ENCODE data around the gene NPY1R.

Gene NPY1R

GRCh38 chr4:163332526-163333406 lies at the start of gene NPY1R:
Gene NPY1R, minus strand, starts transcription at chr4:163332596. Its CDS starts 6,042 bp downstream, at chr4:163326554.
- DNase-seq: peak; percentile 30

- DNase-seq: no peak
These were observed 48.3 kb upstream of the NPY1R start for GRCh38 chr4:163380703-163381102.

GRCh38 chr4:163378661-163379060 lies 46.3 kb upstream of the NPY1R start:
- no peak for DNase-seq

GRCh38 chr4:163372029-163372428 lies 39.6 kb upstream of the NPY1R start:
- DNase-seq: no peak

- DNase-seq: no peak
These were observed 35.3 kb upstream of the NPY1R start for GRCh38 chr4:163367651-163368050.

GRCh38 chr4:163356104-163356503 lies 23.7 kb upstream of the NPY1R start:
- no peak for DNase-seq

GRCh38 chr4:163353054-163353453 lies 20.7 kb upstream of the NPY1R start:
- no peak for DNase-seq

- DNase-seq: no peak
These were observed 18.3 kb upstream of the NPY1R start for GRCh38 chr4:163350672-163351071.

GRCh38 chr4:163344147-163345125 lies 12.0 kb upstream of the NPY1R start:
- DNase-seq: no peak

GRCh38 chr4:163343604-163344146 lies 11.3 kb upstream of the NPY1R start, which contains the start of gene NPY5R:
Gene NPY5R, plus strand, starts transcription at chr4:163343892. Its CDS starts 6,382 bp downstream, at chr4:163350274.
- DNase-seq: no peak

- no peak for DNase-seq
These were observed 3.0 kb upstream of the NPY1R start for GRCh38 chr4:163335384-163335783.

GRCh38 chr4:163331629-163332376 lies 593 bp downstream of the NPY1R start:
- no peak for DNase-seq

GRCh38 chr4:163330916-163331628 lies 1.3 kb downstream of the NPY1R start:
- no peak for DNase-seq

- DNase-seq: no peak
These were observed 15.3 kb downstream of the NPY1R start for GRCh38 chr4:163317110-163317509.

GRCh38 chr4:163309466-163309865 lies 22.9 kb downstream of the NPY1R start:
- no peak for DNase-seq

- no peak for DNase-seq
These were observed 29.3 kb downstream of the NPY1R start for GRCh38 chr4:163303069-163303468.

GRCh38 chr4:163300445-163300844 lies 32.0 kb downstream of the NPY1R start:
- DNase-seq: no peak

- no peak for DNase-seq
These were observed 37.3 kb downstream of the NPY1R start for GRCh38 chr4:163295138-163295537.

- DNase-seq: no peak
These were observed 48.1 kb downstream of the NPY1R start for GRCh38 chr4:163284304-163284703.

GRCh38 chr4:163280703-163281519 lies 51.5 kb downstream of the NPY1R start:
- no peak for DNase-seq

- DNase-seq: no peak
These were observed 52.7 kb downstream of the NPY1R start for GRCh38 chr4:163279713-163280112.

All from NCI-H2171 treated with DMSO at 0.1 percent for 48 hours (cell line).